T-cell (primary cell): Measurements from ENCODE around the gene TIMM8B. TPM values are rescaled to one million over a fixed set of nuclear protein-coding genes. Genes with fewer than 3 reads are reported as not detected.

Source experiments
- ATAC-seq, 4 experiments: fragments of 200-7000 bp in 3 of 4; fragments of 150-1000 bp in 1 of 4; cut with Tn5 transposase; replicated peaks in 1 of 4; 1 replicate in 3 of 4; 2 replicates in 1 of 4; pipeline ENCODE4 v1.10.0; 2021; ENCODE audit warnings: moderate library complexity in 3 of 4, mild to moderate bottlenecking in 2 of 4, moderate number of reproducible peaks in 1 of 4
- CTCF ChIA-PET, 2 donors: fragments of 300-600 bp; sonication (Branson Sonifier 250); formaldehyde crosslinking; loops; one replicate each; lab custom pipeline; 2022; ENCODE audit warnings: antibody characterized with exemption in 2 of 2; lab: Charles Lee
- POLR2A ChIA-PET, 2 donors: fragments of 300-600 bp; sonication (Branson Sonifier 250); formaldehyde crosslinking; loops; one replicate each; lab custom pipeline; 2022; ENCODE audit warnings: antibody characterized with exemption in 2 of 2; lab: Charles Lee
- DNase-seq, 35 experiments: peaks; one replicate each; pipeline versions ENCODE4 v3.0.0 to v3.0.0-alpha.2; 2013 to 2023
- H3K27ac ChIP-seq: one replicate; pipeline ENCODE4 v1.5.1; 2013; ENCODE audit warnings: low read length
- H3K27me3 ChIP-seq, 2 experiments: replicated peaks in 1 of 2; 1 replicate in 1 of 2; 2 replicates in 1 of 2; pipeline versions ENCODE4 v1.6.1 to v1.7.0; 2013; ENCODE audit warnings: low read length in 1 of 2, mixed read lengths in 1 of 2; ENCODE audit not compliant: control insufficient read depth in 2 of 2, insufficient read depth in 2 of 2; ENCODE audit errors: extremely low read depth in 1 of 2
- H3K36me3 ChIP-seq, 2 donors: 1 replicate in 1 of 2; 2 replicates in 1 of 2; pipeline versions ENCODE4 v1.6.1 to v1.7.0; 2013; ENCODE audit warnings: low read length in 1 of 2; ENCODE audit not compliant: control insufficient read depth in 2 of 2, insufficient read depth in 1 of 2; ENCODE audit errors: extremely low read depth in 1 of 2
- H3K4me1 ChIP-seq, 2 experiments: 1 replicate in 1 of 2; 2 replicates in 1 of 2; pipeline versions ENCODE4 v1.6.1 to v1.7.0; 2013; ENCODE audit warnings: low read length in 2 of 2, mixed read lengths in 1 of 2; ENCODE audit not compliant: insufficient read depth in 2 of 2, control insufficient read depth in 1 of 2; ENCODE audit errors: extremely low read depth in 1 of 2
- H3K4me3 ChIP-seq, 2 donors: 1 replicate in 1 of 2; 2 replicates in 1 of 2; pipeline versions ENCODE4 v1.5.1 to v1.7.0; 2013; ENCODE audit warnings: mild to moderate bottlenecking in 2 of 2, low read length in 1 of 2, moderate library complexity in 1 of 2; ENCODE audit not compliant: control insufficient read depth in 1 of 2; ENCODE audit errors: extremely low read depth in 1 of 2
- H3K9me3 ChIP-seq: 2 replicates; pipeline ENCODE4 v1.7.0; 2013
- H3K27ac Mint-ChIP-seq, 2 donors: one replicate each; pipeline ENCODE4 v1.8.0; 2020 to 2021; ENCODE audit warnings: mild to moderate bottlenecking in 2 of 2, mixed read lengths in 2 of 2
- H3K27me3 Mint-ChIP-seq, 2 donors: one replicate each; pipeline ENCODE4 v1.8.0; 2021 to 2022; ENCODE audit warnings: mixed read lengths in 2 of 2
- H3K36me3 Mint-ChIP-seq: one replicate; pipeline ENCODE4 v1.8.0; 2021; ENCODE audit warnings: mixed read lengths
- H3K4me1 Mint-ChIP-seq, 3 donors: one replicate each; pipeline ENCODE4 v1.8.0; 2020 to 2022; ENCODE audit warnings: mixed read lengths in 3 of 3, mild to moderate bottlenecking in 1 of 3
- H3K4me3 Mint-ChIP-seq, 3 donors: one replicate each; pipeline ENCODE4 v1.8.0; 2020 to 2022; ENCODE audit warnings: mild to moderate bottlenecking in 3 of 3, mixed read lengths in 3 of 3, moderate library complexity in 3 of 3
- H3K9me3 Mint-ChIP-seq, 3 donors: one replicate each; pipeline ENCODE4 v1.8.0; 2020 to 2022; ENCODE audit warnings: mixed read lengths in 3 of 3
- WGBS: methylation state at CpG from one replicate; pipeline ENCODE4 v1.1.5; 2013; ENCODE audit warnings: missing lambda C conversion rate; ENCODE audit not compliant: insufficient coverage; 5-methylcytosine and 5-hydroxymethylcytosine counted together
- total RNA-seq, 35 experiments: library from RNA in 6 of 35; stranded (reverse) in 6 of 35; fragments of 120-200 nt in 1 of 35; gene quantifications; one replicate each; pipeline versions ENCODE4 v1.2.1 to v1.2.4 and lab custom pipeline; 2013 to 2026

Gene TIMM8B
- total RNA-seq, 5 donors from 2014 or later (not counting 1 experiment from before 2014, with no cell fraction given): 13.8 to 23.7 (median 21.1) TPM

DNA sequence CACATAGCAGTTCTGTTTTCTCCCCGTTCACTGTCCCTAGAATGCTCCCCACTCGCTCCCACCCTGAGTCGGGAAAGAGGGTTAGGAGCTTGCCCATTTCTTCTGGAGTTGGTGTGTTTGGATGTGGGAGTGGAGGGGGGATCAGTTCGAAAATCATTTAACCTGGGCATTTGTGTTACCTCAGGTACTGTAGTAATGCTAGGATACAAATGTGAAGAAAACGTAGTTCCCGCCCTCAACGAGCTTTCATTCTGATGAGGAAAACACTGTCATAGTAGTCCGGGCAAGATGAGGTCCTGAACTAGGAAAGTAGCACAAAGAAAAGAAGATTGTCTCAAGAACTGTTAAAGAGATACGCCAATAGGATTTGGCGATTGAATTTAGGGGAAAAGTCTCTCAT, 656 bp upstream of the TIMM8B start:
- ATAC-seq (no peak), DNase-seq (no peak)
- no peaks in the 10 kb centered on the region for H3K27me3 Mint-ChIP-seq
- peak overlapping the region; percentile 50 for H3K27ac ChIP-seq
- H3K27ac Mint-ChIP-seq: peak overlapping the region; percentile 98 to 99
- POLR2A ChIA-PET: interaction anchor here (0.6 to 1.8 kb wide), 4 partner anchors 13 to 193 kb away, joined by 3 to 8 read pairs (median 4); partner anchors contain the start of genes NKAPD1 (in 1 of the 2) and PIH1D2 (in 1 of the 2)
- H3K36me3 ChIP-seq: peaks cover 0 to 64% of the 10 kb centered on the region in 2 donors
- WGBS: 32% methylated on average over 7 of the region's 10 CpGs
- peaks cover 52% of the 10 kb centered on the region for H3K36me3 Mint-ChIP-seq
- peak overlapping the region; percentile 86 to 98 for H3K4me3 ChIP-seq
- CTCF ChIA-PET: interaction anchor here in 1 of 2 donors (0.7 to 1.7 kb wide), 5 partner anchors 13 to 161 kb away, joined by 3 to 11 read pairs (median 4); partner anchors contain the start of gene NKAPD1
- no peaks in the 10 kb centered on the region for H3K9me3 Mint-ChIP-seq
- H3K4me1 ChIP-seq: peaks cover 17 to 26% of the 10 kb centered on the region in 2 experiments
- H3K27me3 ChIP-seq: no peaks in the 10 kb centered on the region
- peaks cover 52 to 58% (median 57%) of the 10 kb centered on the region in 3 donors for H3K4me1 Mint-ChIP-seq
- peak overlapping the region; percentile 92 to 99 (median 99) for H3K4me3 Mint-ChIP-seq
- no peaks in the 10 kb centered on the region for H3K9me3 ChIP-seq

- Mint-ChIP-seq H3K36me3 (peaks cover 44% of the 10 kb centered on the region), H3K27me3 (no peaks in the 10 kb centered on the region), H3K4me3 (peak overlapping the region; percentile 92 to 99 (median 99)), H3K4me1 (peaks cover 52 to 57% (median 54%) of the 10 kb centered on the region in 3 donors), H3K9me3 (no peaks in the 10 kb centered on the region), H3K27ac (peak overlapping the region; percentile 98 to 99)
- Histone ChIP-seq H3K27me3 (no peaks in the 10 kb centered on the region), H3K9me3 (no peaks in the 10 kb centered on the region), H3K4me1 (peaks cover 17 to 26% of the 10 kb centered on the region in 2 experiments), H3K36me3 (peaks cover 0 to 61% of the 10 kb centered on the region in 2 donors), H3K4me3 (peak overlapping the region; percentile 86 to 98), H3K27ac (peak overlapping the region; percentile 50)
- CTCF ChIA-PET: interaction anchor here in 1 of 2 donors (0.5 to 1.7 kb wide), 6 partner anchors 9 to 393 kb away, joined by 3 to 11 read pairs (median 4); partner anchors contain the start of gene NKAPD1
- DNase-seq: peak in 13 of 35 experiments; percentile 4 to 27 (median 12)
- peak in 3 of 4 experiments; percentile 22 to 34 (median 28) for ATAC-seq
- POLR2A ChIA-PET: interaction anchor here (0.7 to 1.8 kb wide), 5 partner anchors 9 to 160 kb away, joined by 3 to 13 read pairs (median 3); partner anchors contain the start of genes NKAPD1 (in 1 of the 2) and PIH1D2 (in 1 of the 2)
- whole genome bisulfite sequencing: 5% methylated on average over 15 of the region's 19 CpGs
These were observed 634 bp downstream of the TIMM8B start for GRCh38 chr11:112085822-112086421.

- H3K4me3 ChIP-seq: no peak overlapping the region
- no peaks in the 10 kb centered on the region for H3K27me3 Mint-ChIP-seq
- DNase-seq (no peak), ATAC-seq (no peak)
- peaks cover 29 to 34% (median 34%) of the 10 kb centered on the region in 3 donors for H3K4me1 Mint-ChIP-seq
- H3K4me1 ChIP-seq: peaks cover 13 to 16% of the 10 kb centered on the region in 2 experiments
- H3K27ac ChIP-seq: no peak overlapping the region
- CTCF ChIA-PET: interaction anchor here in 1 of 2 donors (0.6 kb wide), 1 partner anchor 198 kb away, joined by 3 read pairs; no protein-coding TSS in a partner anchor
- peaks cover 41% of the 10 kb centered on the region for H3K36me3 Mint-ChIP-seq
- no peaks in the 10 kb centered on the region for H3K9me3 ChIP-seq
- no peak overlapping the region for H3K4me3 Mint-ChIP-seq
- H3K27me3 ChIP-seq: no peaks in the 10 kb centered on the region
- POLR2A ChIA-PET: no interaction called here
- H3K36me3 ChIP-seq: peaks cover 7 to 61% of the 10 kb centered on the region in 2 donors
- 42% methylated on average over 3 of the region's 4 CpGs for WGBS
- H3K27ac Mint-ChIP-seq: no peak overlapping the region
- H3K9me3 Mint-ChIP-seq: no peaks in the 10 kb centered on the region
These were observed 3.8 kb downstream of the TIMM8B start for GRCh38 chr11:112082729-112083128.

DNA sequence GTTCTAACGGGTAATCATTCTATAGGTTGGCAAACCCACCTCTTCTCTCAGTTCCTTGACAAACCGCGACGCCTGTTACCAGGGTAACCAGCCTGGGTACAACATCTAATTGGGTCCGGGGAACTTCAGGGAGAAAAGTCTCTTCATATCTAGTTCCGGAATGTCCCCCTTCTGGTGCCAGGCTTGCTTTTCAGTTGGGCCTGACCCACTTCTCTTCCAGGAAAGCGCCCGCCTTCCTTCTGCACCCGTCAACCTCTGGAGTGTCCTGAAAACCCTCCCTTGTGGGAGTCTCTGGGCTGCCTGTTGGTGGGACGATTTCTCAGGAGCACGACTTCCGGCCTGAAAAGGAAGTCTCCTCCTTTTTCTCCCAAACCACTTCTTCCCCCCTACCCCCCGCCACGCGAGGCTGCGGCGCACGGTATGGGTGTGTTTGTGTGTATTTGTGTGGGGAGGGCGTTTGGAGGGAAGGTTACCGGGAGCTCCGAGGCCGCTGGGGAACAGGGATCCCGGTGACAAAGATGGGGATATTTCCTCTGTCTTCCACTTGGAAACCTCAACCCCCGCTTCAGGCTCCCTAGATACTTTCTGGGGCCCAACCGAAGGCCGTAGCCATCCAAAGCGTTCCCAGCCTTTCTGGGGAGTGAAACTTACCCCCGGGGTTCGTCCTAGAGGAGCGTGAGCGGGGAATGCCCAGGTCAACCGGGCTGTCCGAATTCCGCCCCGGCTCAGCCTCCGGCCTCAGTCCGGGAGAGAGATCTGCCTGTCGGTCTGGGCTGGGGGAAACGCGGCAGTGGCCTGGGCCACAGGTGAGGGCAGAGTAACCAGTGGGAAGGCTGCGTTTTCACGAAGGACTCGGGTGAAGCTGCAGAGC, 12.4 kb downstream of the TIMM8B start, which contains the start of the genes NKAPD1 and PIH1D2:
TSS of gene NKAPD1 (plus strand) at position 359 of the 871 bp plus-strand sequence. CDS start 1,276 bp downstream, outside the sequence.
TSS of gene PIH1D2 (minus strand) at position 77 of the 871 bp plus-strand sequence. CDS start 843 bp downstream, outside the sequence.
- peak within 1 kb of the TSS; percentile 67 for H3K27ac ChIP-seq
- peak; percentile 63 to 91 (median 77) for DNase-seq
- WGBS: 0% methylated on average over 28 of the region's 43 CpGs
- Mint-ChIP-seq H3K36me3 (peaks cover 19% of the 10 kb centered on the region), H3K4me1 (peaks cover 31 to 38% (median 36%) of the 10 kb centered on the region in 3 donors), H3K4me3 (peak within 1 kb of the TSS; percentile 81 to 96 (median 93)), H3K9me3 (no peaks in the 10 kb centered on the region), H3K27me3 (peaks cover 3 to 16% of the 10 kb centered on the region in 2 donors), H3K27ac (peak within 1 kb of the TSS; percentile 93 to 98)
- no peaks in the 10 kb centered on the region for H3K9me3 ChIP-seq
- peaks cover 0 to 21% of the 10 kb centered on the region in 2 donors for H3K36me3 ChIP-seq
- peak; percentile 88 to 90 (median 90) for ATAC-seq
- no peaks in the 10 kb centered on the region for H3K27me3 ChIP-seq
- H3K4me3 ChIP-seq: peak within 1 kb of the TSS; percentile 71 to 96
- ChIA-PET POLR2A (interaction anchor here (0.7 to 1.5 kb wide), 3 partner anchors 12 to 203 kb away, joined by 3 to 8 read pairs (median 3); partner anchors contain the start of genes ALG9 (in 1 of the 2), SDHD (in 1 of the 2) and TIMM8B (in 1 of the 2)), CTCF (interaction anchor here in 1 of 2 donors (1.0 to 1.1 kb wide), 2 partner anchors 12 to 148 kb away, joined by 3 to 6 read pairs; partner anchors contain the start of genes SDHD and TIMM8B)
- H3K4me1 ChIP-seq: peaks cover 12 to 15% of the 10 kb centered on the region in 2 experiments

DNA sequence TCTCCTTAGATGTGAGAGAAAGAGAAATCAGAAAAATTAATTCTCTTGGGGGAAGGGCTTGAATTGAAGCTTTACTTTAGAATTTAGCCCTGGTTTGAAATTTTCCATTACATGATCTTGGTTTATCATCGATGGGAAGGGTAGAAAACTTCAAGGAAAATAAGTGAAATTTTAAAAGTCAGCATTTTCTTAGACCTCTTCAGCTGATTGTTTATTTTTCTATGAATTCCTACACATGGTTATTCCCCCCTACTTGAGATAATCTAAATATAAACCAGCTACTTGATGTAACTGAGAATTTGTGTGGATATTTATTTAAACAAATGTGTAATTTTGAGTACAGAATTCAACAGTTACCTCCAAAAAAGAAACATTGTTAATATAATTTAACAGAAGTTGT, 23.6 kb downstream of the TIMM8B start:
- Mint-ChIP-seq H3K36me3 (peaks cover 28% of the 10 kb centered on the region), H3K9me3 (no peaks in the 10 kb centered on the region), H3K4me3 (no peak overlapping the region), H3K4me1 (no peaks in the 10 kb centered on the region), H3K27me3 (no peaks in the 10 kb centered on the region), H3K27ac (no peak overlapping the region)
- Histone ChIP-seq H3K27ac (no peak overlapping the region), H3K36me3 (peaks cover 0 to 36% of the 10 kb centered on the region in 2 donors), H3K27me3 (no peaks in the 10 kb centered on the region), H3K4me1 (no peaks in the 10 kb centered on the region), H3K4me3 (no peak overlapping the region), H3K9me3 (no peaks in the 10 kb centered on the region)
- CTCF ChIA-PET: no interaction called here
- no CpG with 5 or more reads among the region's 1 CpG for WGBS
- POLR2A ChIA-PET: no interaction called here
- ATAC-seq: no peak
- no peak for DNase-seq
